NCI-H146 treated with DMSO at 0.1 percent for 48 hours (cell line): ENCODE results near the gene DENND2A.
"Not testable (repeated sequence)": the region's sequence is repeated elsewhere in the genome, so short reads cannot be mapped to it uniquely, and the experiment has no call there.

Experiments used
- DNase-seq: peaks from one replicate; lab custom pipeline; 2025; ENCODE audit not compliant: unreplicated experiment; lab: John Stamatoyannopoulos, UW

Gene DENND2A

GRCh38 chr7:140646931-140647647 lies 6.5 kb upstream of the DENND2A start:
- peak; percentile 85 for DNase-seq

- no peak for DNase-seq
Observed at GRCh38 chr7:140645166-140645900, 4.7 kb upstream of the DENND2A start.

DNA sequence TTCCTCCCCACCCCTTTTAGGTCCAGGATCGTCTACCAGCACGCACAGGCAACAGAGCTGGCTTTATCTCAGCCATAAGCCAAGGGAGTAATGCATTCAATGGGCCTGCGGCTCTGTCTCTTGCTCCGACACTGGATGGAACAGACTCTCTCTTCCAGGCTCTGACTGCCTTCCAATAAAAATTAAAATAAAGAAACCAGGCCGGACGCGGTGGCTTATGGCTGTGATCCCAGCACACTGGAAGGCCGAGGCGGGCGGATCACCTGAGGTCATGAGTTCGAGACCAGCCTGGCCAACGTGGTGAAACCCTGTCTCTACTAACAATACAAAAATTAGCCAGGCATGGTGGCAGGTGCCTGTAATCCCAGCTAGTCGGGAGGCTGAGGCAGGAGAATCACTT lies 4.1 kb upstream of the DENND2A start:
- not testable (repeated sequence) for DNase-seq

- DNase-seq, result no peak
Observed at GRCh38 chr7:140643416-140643815, 2.8 kb upstream of the DENND2A start.

DNA sequence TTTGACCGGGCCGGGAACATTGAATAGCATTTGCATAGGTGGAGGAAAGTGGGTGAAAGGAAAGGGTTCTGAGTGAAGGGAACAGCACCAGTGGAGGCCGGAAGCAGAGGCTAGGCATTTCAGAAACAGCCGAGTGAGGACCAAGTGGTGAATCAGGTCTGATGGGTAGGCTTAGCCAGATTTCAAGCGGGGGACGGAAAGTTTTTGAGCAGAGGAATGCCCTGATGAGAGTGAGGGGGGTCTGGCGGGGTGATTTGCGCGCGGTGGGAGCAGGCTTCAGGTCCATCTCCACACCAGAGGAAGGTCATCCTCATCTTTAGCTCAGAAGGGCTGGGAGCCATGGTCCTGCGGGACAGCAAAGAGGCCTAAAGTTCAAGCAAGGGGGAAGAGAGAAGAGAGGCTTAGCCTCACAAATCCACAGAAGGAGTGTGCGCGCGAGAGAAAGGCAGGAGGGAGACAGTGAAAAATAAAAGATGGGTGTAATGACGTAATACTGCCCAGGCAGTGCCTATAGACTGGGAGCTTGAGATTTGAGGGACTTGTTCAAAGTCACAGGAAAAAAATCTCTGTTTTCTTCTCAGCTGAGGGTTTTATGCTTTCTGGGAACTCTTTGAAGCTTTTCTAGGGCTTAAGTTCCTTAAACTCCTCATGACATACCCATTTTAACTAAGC lies 1.0 kb upstream of the DENND2A start:
- no peak for DNase-seq

GRCh38 chr7:140640060-140640637 lies 464 bp downstream of the DENND2A start:
- DNase-seq, result no peak

- no peak for DNase-seq
Observed at GRCh38 chr7:140639366-140640053, 1.1 kb downstream of the DENND2A start.

DNA sequence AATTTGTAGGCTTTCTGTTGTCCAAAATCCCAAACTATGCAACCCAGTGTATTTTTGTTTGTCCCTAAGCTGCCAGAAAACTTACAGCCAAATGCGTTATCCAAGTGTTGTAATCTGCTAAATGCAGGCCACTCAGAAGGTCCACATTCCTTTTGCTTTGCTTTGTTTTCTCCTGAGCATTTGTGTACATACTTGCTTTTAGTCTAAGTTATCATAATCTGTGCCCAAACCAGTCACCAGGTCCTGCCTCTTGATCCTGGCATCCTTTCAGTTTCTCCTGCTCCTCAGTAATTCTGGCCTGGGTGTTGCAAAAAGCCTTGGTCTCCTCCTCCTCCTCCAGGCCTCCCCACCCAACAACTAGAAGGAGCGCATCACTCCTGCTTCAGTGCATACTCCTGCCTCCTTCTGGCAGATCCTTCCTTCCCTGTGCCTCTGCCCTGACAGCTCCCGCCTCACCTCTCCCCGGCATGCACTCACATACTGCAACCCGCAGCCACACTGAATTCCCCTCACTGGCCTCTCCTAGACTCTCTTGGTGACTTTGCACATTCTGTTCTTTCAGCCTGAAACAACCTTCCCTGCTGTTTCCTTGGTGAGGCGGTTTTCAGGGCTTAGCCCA lies 2.3 kb downstream of the DENND2A start:
- no peak for DNase-seq

- no peak for DNase-seq
Observed at GRCh38 chr7:140637400-140637799, 3.2 kb downstream of the DENND2A start.

GRCh38 chr7:140635816-140636215 lies 4.8 kb downstream of the DENND2A start:
- no peak for DNase-seq

DNA sequence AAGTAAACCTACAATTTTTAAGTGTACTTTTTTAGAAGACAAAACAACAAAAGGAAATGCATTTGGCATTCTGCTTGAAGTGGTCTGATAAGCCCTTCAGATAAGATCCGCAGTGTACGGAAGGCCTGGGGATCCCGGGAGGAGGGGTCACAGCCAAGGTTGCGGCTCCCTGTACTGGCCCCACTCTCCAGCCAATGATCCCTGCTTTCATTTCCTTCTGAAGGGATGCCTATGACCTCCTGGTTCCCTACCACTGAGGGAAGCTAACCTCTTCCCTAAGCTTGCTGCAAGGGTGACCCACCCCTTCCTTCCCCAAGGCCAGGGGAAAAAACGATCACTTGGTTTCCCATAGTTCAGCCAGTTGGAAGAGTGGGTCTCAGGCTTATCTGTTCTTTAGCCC lies 5.3 kb downstream of the DENND2A start:
- DNase-seq, result no peak

DNA sequence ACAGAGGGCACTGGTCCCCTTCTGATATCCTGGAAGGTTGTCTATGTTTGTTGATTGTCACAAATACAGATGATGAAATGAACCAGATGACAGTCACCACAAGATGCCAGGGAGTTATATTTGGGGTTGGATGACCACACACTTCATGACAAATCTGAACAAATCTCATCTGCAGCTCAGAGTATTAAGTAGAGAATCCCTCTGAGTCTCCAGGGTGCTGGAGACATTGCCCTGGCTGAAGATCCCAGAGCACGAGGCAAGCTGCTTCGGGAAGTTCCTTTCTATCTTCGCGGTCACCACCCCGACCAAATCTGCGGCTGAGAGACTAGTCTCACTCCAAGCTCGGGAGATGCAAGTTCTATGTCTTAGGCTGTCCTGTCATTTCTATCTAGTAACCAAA lies 9.0 kb downstream of the DENND2A start:
- DNase-seq, result no peak

GRCh38 chr7:140631021-140631420 lies 9.6 kb downstream of the DENND2A start:
- DNase-seq, result no peak

- DNase-seq, result peak; percentile 87
Observed at GRCh38 chr7:140625908-140626868, 14.4 kb downstream of the DENND2A start.

DNA sequence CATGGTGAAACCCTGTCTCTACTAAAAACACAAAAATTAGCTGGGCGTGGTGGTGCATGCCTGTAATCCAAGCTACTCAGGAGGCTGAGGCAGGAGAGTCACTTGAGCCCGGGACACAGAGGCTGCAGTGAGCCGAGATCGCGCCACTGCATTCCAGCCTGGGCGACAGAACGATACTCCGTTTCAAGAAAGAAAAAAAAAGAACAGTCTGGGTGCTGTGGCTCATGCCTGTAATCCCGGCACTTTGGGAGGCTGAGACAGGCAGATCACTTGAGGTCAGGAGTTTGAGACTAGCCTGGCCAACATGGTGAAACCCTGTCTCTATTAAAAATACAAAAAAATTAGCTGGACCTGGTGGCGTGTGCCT lies 15.4 kb downstream of the DENND2A start:
- DNase-seq, result not testable (repeated sequence)

DNA sequence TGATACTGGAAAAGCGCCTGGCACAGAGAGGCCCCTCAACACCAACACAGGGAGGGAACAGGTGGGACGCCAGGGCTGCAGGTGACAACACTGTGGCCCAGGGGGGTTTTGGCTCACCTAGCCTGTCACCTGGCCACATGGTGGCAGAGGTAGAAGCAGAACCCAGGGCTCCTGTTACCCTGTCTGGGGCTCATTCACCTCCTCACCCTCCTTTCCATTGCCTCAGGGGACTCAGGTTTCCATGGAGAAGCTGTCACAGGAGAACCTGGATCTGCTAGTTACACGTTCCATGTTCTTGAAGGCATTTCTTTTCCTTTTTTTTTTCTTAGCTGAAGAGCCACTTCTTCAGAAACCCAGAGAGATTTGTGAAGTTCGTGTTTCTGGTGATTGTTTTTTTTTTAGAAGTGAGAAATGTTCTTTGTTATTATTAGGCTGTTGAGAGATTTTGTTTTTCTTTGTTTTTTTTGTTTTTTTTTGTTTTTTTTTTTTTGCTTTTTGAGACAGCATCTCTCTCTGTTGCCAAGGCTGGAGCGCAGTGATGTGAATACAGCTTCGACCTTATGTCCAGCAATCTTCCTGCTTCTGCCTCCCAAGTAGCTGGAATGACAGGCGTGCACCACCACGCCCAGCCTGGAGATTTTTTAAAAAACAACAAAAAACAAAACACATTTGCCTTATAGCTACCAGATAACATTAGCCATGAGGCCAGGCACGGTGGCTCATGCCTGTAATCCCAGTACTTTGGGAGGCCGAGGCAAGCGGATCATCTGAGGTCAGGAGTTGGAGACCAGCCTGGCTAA lies 16.0 kb downstream of the DENND2A start:
- peak; percentile 66 for DNase-seq

- no peak for DNase-seq
Observed at GRCh38 chr7:140623980-140624379, 16.6 kb downstream of the DENND2A start.

DNA sequence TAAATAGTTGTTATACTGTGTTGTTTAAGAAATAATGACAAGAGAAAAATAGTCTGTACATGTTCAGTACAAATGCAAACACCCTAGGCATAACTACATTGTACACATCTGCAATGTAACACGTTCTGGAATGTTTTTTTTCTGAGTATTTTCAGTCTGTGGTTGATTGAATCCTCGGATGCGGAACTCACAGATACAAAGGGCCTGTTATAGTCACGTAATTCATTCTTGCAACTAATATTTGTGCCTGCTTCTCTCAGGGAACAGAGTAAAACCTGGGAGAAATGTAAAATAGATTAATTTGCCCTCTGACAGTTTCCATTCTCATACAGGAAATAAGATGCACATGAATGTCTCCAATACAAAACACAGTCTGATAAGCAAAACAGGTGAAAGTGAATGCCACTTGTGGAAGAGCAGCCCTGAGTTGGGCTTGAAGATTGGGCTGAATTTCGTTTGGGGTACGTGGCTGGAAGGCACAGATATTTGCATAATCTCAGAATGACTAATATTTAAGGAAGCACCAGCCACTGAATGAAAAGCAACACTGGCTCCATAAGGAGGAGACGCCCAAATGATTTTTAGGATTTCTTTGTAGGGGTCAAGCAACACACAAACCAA lies 19.1 kb downstream of the DENND2A start:
- DNase-seq, result no peak
